Loucy (cell line): ENCODE data around the gene C3orf33.

Source experiments
- EZH2phosphoT487 ChIP-seq: fragments of 200-600 bp; IDR thresholded peaks from 2 replicates; pipeline ENCODE4 v1.6.1; 2018; ENCODE audit warnings: antibody characterized with exemption, mild to moderate bottlenecking, moderate library complexity, borderline replicate concordance
- TF ChIP-seq, protein P1 (sequence below): fragments of 200-600 bp; sonication (generic); conservative IDR thresholded peaks from 2 replicates; pipeline ENCODE4 v1.5.1; 2014; ENCODE audit warnings: mild to moderate bottlenecking, antibody characterized with exemption, low read length

- TF ChIP-seq, protein P1, sequence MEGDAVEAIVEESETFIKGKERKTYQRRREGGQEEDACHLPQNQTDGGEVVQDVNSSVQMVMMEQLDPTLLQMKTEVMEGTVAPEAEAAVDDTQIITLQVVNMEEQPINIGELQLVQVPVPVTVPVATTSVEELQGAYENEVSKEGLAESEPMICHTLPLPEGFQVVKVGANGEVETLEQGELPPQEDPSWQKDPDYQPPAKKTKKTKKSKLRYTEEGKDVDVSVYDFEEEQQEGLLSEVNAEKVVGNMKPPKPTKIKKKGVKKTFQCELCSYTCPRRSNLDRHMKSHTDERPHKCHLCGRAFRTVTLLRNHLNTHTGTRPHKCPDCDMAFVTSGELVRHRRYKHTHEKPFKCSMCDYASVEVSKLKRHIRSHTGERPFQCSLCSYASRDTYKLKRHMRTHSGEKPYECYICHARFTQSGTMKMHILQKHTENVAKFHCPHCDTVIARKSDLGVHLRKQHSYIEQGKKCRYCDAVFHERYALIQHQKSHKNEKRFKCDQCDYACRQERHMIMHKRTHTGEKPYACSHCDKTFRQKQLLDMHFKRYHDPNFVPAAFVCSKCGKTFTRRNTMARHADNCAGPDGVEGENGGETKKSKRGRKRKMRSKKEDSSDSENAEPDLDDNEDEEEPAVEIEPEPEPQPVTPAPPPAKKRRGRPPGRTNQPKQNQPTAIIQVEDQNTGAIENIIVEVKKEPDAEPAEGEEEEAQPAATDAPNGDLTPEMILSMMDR = no peak
- no peak for TF ChIP-seq EZH2phosphoT487
These were observed 27.6 kb downstream of the C3orf33 start for GRCh38 chr3:155778462-155778861.
